GM19351 (cell line): Measurements from ENCODE around the gene NUDT4.
"Not testable (repeated sequence)": the region's sequence is repeated elsewhere in the genome, so short reads cannot be mapped to it uniquely, and the experiment has no call there.

Source experiments
- ATAC-seq: cut with Tn5 transposase; IDR thresholded peaks from one replicate; pipeline ENCODE4 v1.9.1; 2021; ENCODE audit warnings: mild to moderate bottlenecking, moderate library complexity; ENCODE audit not compliant: unreplicated experiment

Gene NUDT4

GRCh38 chr12:93397412-93397811 lies 19.7 kb downstream of the NUDT4 start:
- ATAC-seq = no peak

GRCh38 chr12:93399183-93399863 lies 21.6 kb downstream of the NUDT4 start:
- ATAC-seq = peak; percentile 97

- no peak for ATAC-seq
Measured at GRCh38 chr12:93402333-93403311, 24.9 kb downstream of the NUDT4 start.

- no peak for ATAC-seq
Measured at GRCh38 chr12:93403988-93404803, 26.5 kb downstream of the NUDT4 start.

GRCh38 chr12:93404961-93405849 lies 27.5 kb downstream of the NUDT4 start:
- ATAC-seq = no peak

GRCh38 chr12:93407054-93407962 lies 29.6 kb downstream of the NUDT4 start:
- no peak for ATAC-seq

- ATAC-seq = no peak
Measured at GRCh38 chr12:93407963-93408283, 30.2 kb downstream of the NUDT4 start.

- ATAC-seq = no peak
Measured at GRCh38 chr12:93408813-93409212, 31.1 kb downstream of the NUDT4 start.

- not testable (repeated sequence) for ATAC-seq
Measured at GRCh38 chr12:93409343-93410187, 31.8 kb downstream of the NUDT4 start.

GRCh38 chr12:93411060-93411459 lies 33.3 kb downstream of the NUDT4 start:
- ATAC-seq = not testable (repeated sequence)

- not testable (repeated sequence) for ATAC-seq
Measured at GRCh38 chr12:93412396-93412795, 34.7 kb downstream of the NUDT4 start.

- ATAC-seq = no peak
Measured at GRCh38 chr12:93413064-93413463, 35.3 kb downstream of the NUDT4 start.

GRCh38 chr12:93415723-93416464 lies 38.2 kb downstream of the NUDT4 start:
- ATAC-seq = peak; percentile 57

- ATAC-seq = no peak
Measured at GRCh38 chr12:93417967-93418480, 40.3 kb downstream of the NUDT4 start.

- ATAC-seq = peak; percentile 35
Measured at GRCh38 chr12:93419388-93420034, 41.8 kb downstream of the NUDT4 start.

GRCh38 chr12:93422050-93422449 lies 44.3 kb downstream of the NUDT4 start:
- ATAC-seq = no peak
